Natural killer cell (primary cell): ENCODE measurements around the gene TRIM24. TPM values are rescaled to one million over a fixed set of nuclear protein-coding genes. Genes with fewer than 3 reads are reported as not detected.

Source experiments
- ATAC-seq, 3 donors: fragments of 150-1000 bp in 2 of 3; fragments of 200-7000 bp in 1 of 3; cut with Tn5 transposase; 1 replicate in 1 of 3; 2 replicates in 2 of 3; pipeline ENCODE4 v1.10.0; 2021; ENCODE audit warnings: mild to moderate bottlenecking in 2 of 3, moderate library complexity in 2 of 3
- DNase-seq, 2 donors: peaks; one replicate each; pipeline versions ENCODE4 v3.0.0 to v3.0.0-alpha.2; 2013 to 2021; ENCODE audit warnings: mixed read lengths in 1 of 2
- H3K27ac ChIP-seq: one replicate; pipeline ENCODE4 v1.5.1; 2013; ENCODE audit warnings: mild to moderate bottlenecking, low read length
- H3K27me3 ChIP-seq: one replicate; pipeline ENCODE4 v1.6.1; 2013; ENCODE audit warnings: low read length; ENCODE audit not compliant: control insufficient read depth, insufficient read depth
- H3K36me3 ChIP-seq: one replicate; pipeline ENCODE4 v1.6.1; 2013; ENCODE audit warnings: low read length; ENCODE audit not compliant: control insufficient read depth, insufficient read depth
- H3K4me1 ChIP-seq: one replicate; pipeline ENCODE4 v1.6.1; 2013; ENCODE audit warnings: low read length; ENCODE audit not compliant: control insufficient read depth, insufficient read depth
- H3K4me3 ChIP-seq: one replicate; pipeline ENCODE4 v1.5.1; 2013; ENCODE audit warnings: low read length
- H3K9me3 ChIP-seq: one replicate; pipeline ENCODE4 v1.6.1; 2013; ENCODE audit warnings: low read length; ENCODE audit not compliant: control insufficient read depth, insufficient read depth
- H3K27ac Mint-ChIP-seq, 2 donors: one replicate each; pipeline ENCODE4 v1.8.0; 2022; ENCODE audit warnings: mild to moderate bottlenecking in 2 of 2, mixed read lengths in 2 of 2, moderate library complexity in 1 of 2
- H3K27me3 Mint-ChIP-seq, 2 donors: one replicate each; pipeline ENCODE4 v1.8.0; 2022; ENCODE audit warnings: low read depth in 2 of 2, mixed read lengths in 2 of 2
- H3K36me3 Mint-ChIP-seq: one replicate; pipeline ENCODE4 v1.8.0; 2022; ENCODE audit warnings: mixed read lengths
- H3K4me1 Mint-ChIP-seq, 2 donors: one replicate each; pipeline ENCODE4 v1.8.0; 2022; ENCODE audit warnings: mixed read lengths in 2 of 2
- H3K4me3 Mint-ChIP-seq: one replicate; pipeline ENCODE4 v1.8.0; 2022; ENCODE audit warnings: mild to moderate bottlenecking, moderate library complexity, mixed read lengths
- H3K9me3 Mint-ChIP-seq, 2 donors: one replicate each; pipeline ENCODE4 v1.8.0; 2022; ENCODE audit warnings: mixed read lengths in 2 of 2
- WGBS: methylation state at CpG from one replicate; pipeline ENCODE4 v1.1.7; 2013; ENCODE audit warnings: missing lambda C conversion rate; ENCODE audit not compliant: insufficient coverage; 5-methylcytosine and 5-hydroxymethylcytosine counted together
- intact Hi-C: fragments of 100-400 bp; cut with micrococcal nuclease; formaldehyde crosslinking; loops from one replicate; pipeline ENCODE4 v1.14.2; 2022
- total RNA-seq, 4 donors: library from RNA; stranded (reverse); fragments of 120-200 nt in 1 of 4; gene quantifications; one replicate each; pipeline versions ENCODE4 v1.2.3 to v1.2.4, GENCODE V29; 2013 to 2022
- TF ChIP-seq, protein P1 (sequence below): fragments of 200-600 bp; IDR thresholded peaks from one replicate; pipeline ENCODE4 v1.8.0; 2022; ENCODE audit warnings: antibody characterized with exemption

Gene TRIM24
- total RNA-seq, 3 donors from 2014 or later (not counting 1 experiment from before 2014, with no cell fraction given) = 15.2 to 19.1 (median 18.9) TPM

DNA sequence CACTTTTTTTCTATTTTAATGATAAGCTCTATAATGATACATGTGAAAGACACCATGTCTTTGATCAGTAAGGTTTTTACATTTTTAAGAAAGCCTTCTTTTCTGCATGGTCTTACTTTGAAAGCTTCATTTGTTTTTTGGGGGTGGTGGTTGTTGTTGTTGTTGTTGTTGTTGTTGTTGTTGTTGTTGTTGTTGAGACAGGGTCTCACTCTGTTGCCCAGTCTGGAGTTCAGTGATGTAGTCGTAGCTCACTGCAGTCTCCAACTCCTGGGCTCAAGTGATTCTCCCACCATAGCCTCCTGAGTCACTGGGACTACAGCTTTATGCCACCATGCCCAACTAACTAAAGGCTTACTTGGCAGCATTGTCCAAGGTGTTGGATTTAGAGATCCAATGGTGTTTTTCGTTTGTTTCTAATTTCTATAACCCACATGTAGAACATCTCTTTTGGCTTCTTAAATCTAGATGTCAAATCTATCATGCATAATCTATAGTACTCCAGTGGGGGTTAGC lies 45.4 kb downstream of the TRIM24 start:
- H3K4me3 Mint-ChIP-seq = no peak overlapping the region
- no peak for ATAC-seq
- H3K9me3 ChIP-seq = no peaks in the 10 kb centered on the region
- no peaks in the 10 kb centered on the region for H3K36me3 Mint-ChIP-seq
- no peaks in the 10 kb centered on the region for H3K9me3 Mint-ChIP-seq
- H3K36me3 ChIP-seq = peaks cover 6% of the 10 kb centered on the region
- no peak overlapping the region for H3K27ac ChIP-seq
- H3K27me3 ChIP-seq = no peaks in the 10 kb centered on the region
- H3K27me3 Mint-ChIP-seq = no peaks in the 10 kb centered on the region
- WGBS = 100% methylated on average over 2 of the region's 2 CpGs
- peak overlapping the region in 1 of 2 donors; percentile 4 for H3K27ac Mint-ChIP-seq
- H3K4me1 Mint-ChIP-seq = peaks cover 45 to 50% of the 10 kb centered on the region in 2 donors
- TF ChIP-seq, protein P1, sequence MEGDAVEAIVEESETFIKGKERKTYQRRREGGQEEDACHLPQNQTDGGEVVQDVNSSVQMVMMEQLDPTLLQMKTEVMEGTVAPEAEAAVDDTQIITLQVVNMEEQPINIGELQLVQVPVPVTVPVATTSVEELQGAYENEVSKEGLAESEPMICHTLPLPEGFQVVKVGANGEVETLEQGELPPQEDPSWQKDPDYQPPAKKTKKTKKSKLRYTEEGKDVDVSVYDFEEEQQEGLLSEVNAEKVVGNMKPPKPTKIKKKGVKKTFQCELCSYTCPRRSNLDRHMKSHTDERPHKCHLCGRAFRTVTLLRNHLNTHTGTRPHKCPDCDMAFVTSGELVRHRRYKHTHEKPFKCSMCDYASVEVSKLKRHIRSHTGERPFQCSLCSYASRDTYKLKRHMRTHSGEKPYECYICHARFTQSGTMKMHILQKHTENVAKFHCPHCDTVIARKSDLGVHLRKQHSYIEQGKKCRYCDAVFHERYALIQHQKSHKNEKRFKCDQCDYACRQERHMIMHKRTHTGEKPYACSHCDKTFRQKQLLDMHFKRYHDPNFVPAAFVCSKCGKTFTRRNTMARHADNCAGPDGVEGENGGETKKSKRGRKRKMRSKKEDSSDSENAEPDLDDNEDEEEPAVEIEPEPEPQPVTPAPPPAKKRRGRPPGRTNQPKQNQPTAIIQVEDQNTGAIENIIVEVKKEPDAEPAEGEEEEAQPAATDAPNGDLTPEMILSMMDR = no peak
- H3K4me3 ChIP-seq = no peak overlapping the region
- intact Hi-C loops = no loop called here
- no peaks in the 10 kb centered on the region for H3K4me1 ChIP-seq
- DNase-seq = no peak

DNA sequence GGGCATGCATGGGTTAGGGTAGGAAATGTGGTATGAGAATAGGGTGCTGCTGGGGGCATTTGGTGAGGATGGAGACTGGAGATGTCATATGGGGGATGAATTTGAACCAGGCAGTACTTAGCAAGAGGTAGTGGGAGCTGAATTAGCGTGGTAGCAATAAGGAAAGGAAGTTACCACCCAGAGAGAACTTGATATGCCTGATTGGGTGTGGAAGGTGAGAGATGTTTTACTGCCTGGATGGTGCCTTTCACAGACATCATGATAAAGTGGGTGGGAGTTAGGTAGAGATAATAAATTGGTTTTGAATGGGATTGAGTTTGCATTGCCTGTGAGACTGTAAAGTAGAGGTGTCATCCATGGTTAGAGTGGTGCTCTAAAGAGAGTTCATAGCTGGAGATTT lies 46.7 kb downstream of the TRIM24 start:
- Mint-ChIP-seq H3K4me3 (no peak overlapping the region), H3K4me1 (peaks cover 40 to 50% of the 10 kb centered on the region in 2 donors), H3K36me3 (no peaks in the 10 kb centered on the region)

DNA sequence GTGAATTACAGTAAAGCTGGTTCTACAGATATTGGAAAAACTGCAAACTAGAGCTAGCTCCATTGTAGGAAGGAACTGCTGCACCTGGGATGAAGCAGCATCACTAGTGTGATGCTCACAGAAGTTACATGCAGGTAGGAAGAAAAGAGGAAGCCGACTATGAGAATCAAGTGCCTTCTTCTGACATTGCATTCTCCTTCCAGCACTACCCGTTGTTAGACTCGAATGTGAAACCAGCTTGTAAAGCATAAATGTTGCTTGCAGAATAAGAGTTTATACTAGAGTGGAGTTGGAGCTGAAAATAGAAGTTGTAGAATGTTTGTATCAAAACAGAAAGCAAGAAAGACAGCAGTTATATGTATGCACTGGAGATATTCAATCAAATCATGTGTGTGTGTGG lies 49.9 kb downstream of the TRIM24 start:
- H3K27me3 Mint-ChIP-seq = no peaks in the 10 kb centered on the region
- 81% methylated on average over 2 of the region's 3 CpGs for WGBS
- intact Hi-C loops = no loop called here

More for the DNA sequence above, 46.7 kb downstream of the TRIM24 start:
- H3K27ac ChIP-seq = no peak overlapping the region
- H3K4me3 ChIP-seq = no peak overlapping the region
- H3K36me3 ChIP-seq = peaks cover 6% of the 10 kb centered on the region
- no peaks in the 10 kb centered on the region for H3K27me3 Mint-ChIP-seq
- peak overlapping the region; percentile 4 to 29 for H3K27ac Mint-ChIP-seq
- ATAC-seq (no peak), DNase-seq (no peak)
- H3K9me3 ChIP-seq = no peaks in the 10 kb centered on the region
- no peaks in the 10 kb centered on the region for H3K4me1 ChIP-seq
- no peaks in the 10 kb centered on the region for H3K27me3 ChIP-seq
- intact Hi-C loops = no loop called here
- 0% methylated on average over 1 of the region's 1 CpG for WGBS
- H3K9me3 Mint-ChIP-seq = no peaks in the 10 kb centered on the region
- TF ChIP-seq, protein P1 = no peak

More for the DNA sequence above, 49.9 kb downstream of the TRIM24 start:
- H3K4me3 Mint-ChIP-seq = no peak overlapping the region
- no peaks in the 10 kb centered on the region for H3K9me3 Mint-ChIP-seq
- Histone ChIP-seq H3K9me3 (no peaks in the 10 kb centered on the region), H3K4me1 (no peaks in the 10 kb centered on the region), H3K27me3 (no peaks in the 10 kb centered on the region), H3K4me3 (no peak overlapping the region), H3K27ac (no peak overlapping the region), H3K36me3 (peaks cover 6% of the 10 kb centered on the region)
- H3K4me1 Mint-ChIP-seq = peaks cover 39 to 40% of the 10 kb centered on the region in 2 donors
- TF ChIP-seq, protein P1 = no peak
- no peaks in the 10 kb centered on the region for H3K36me3 Mint-ChIP-seq
- H3K27ac Mint-ChIP-seq = peak overlapping the region in 1 of 2 donors; percentile 66
- DNase-seq (no peak), ATAC-seq (no peak)
